ENCODE data around the gene CCDC27. TPM values are rescaled to one million over a fixed set of nuclear protein-coding genes. Genes with fewer than 3 reads are reported as not detected.
"Not testable (repeated sequence)": the region's sequence is repeated elsewhere in the genome, so short reads cannot be mapped to it uniquely, and the experiment has no call there.

The CCDC27 gene
- total RNA-seq, 1 donor from 2014 or later = not detected

DNA sequence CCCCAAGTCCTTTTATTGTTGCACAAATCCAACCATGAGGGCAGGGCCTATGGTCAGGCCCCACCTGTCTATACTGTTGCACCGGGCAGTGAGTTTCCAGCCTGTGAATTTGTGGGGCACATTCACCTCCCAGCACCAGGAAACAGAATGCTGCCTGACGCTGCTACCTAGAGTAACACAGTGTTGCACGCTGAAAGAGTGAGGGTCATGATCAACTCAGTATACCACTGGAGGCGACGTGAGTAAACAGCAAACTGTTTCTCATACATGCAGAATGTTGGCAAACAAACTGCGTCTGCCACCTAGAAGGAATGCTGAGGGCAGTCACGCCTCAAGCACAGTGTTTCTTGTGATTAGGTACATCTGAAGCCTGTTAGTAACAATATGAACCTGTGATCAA is 57.4 kb downstream of the CCDC27 start:
- TF ChIP-seq EZH2phosphoT487 (IDR thresholded peaks at IDR 0.05) = no peak
- no peak for TF ChIP-seq EZH2 (IDR thresholded peaks at IDR 0.05)
- TF ChIP-seq, protein P1, sequence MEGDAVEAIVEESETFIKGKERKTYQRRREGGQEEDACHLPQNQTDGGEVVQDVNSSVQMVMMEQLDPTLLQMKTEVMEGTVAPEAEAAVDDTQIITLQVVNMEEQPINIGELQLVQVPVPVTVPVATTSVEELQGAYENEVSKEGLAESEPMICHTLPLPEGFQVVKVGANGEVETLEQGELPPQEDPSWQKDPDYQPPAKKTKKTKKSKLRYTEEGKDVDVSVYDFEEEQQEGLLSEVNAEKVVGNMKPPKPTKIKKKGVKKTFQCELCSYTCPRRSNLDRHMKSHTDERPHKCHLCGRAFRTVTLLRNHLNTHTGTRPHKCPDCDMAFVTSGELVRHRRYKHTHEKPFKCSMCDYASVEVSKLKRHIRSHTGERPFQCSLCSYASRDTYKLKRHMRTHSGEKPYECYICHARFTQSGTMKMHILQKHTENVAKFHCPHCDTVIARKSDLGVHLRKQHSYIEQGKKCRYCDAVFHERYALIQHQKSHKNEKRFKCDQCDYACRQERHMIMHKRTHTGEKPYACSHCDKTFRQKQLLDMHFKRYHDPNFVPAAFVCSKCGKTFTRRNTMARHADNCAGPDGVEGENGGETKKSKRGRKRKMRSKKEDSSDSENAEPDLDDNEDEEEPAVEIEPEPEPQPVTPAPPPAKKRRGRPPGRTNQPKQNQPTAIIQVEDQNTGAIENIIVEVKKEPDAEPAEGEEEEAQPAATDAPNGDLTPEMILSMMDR (IDR thresholded peaks at IDR 0.05) = no peak
- Mint-ChIP-seq H3K27ac (no peak overlapping the region), H3K4me1 (peaks cover 17% of the 10 kb centered on the region), H3K9me3 (peaks cover 23% of the 10 kb centered on the region), H3K4me3 (no peak overlapping the region), H3K27me3 (ENCODE audit: insufficient read depth, low read depth) (peaks cover 8% of the 10 kb centered on the region), H3K36me3 (peaks cover 4% of the 10 kb centered on the region)
- no peaks in the 10 kb centered on the region for H3K36me3 ChIP-seq
- H3K4me3 ChIP-seq = no peak overlapping the region
- H2AFZ ChIP-seq (replicated peaks) = no peak overlapping the region
- no peaks in the 10 kb centered on the region for H3K4me1 ChIP-seq
- no peak overlapping the region for H3K27ac ChIP-seq
- H3K9me3 ChIP-seq (ENCODE audit: low read depth) = no peaks in the 10 kb centered on the region
- no peaks in the 10 kb centered on the region for H3K79me2 ChIP-seq (ENCODE audit: low read depth)
- no peaks in the 10 kb centered on the region for H3K27me3 ChIP-seq
- DNase-seq (ENCODE audit: low spot score) = no peak
- H3K4me2 ChIP-seq = no peak overlapping the region
- H3F3A ChIP-seq (ENCODE audit: low read depth) = no peaks in the 10 kb centered on the region
- H4K20me1 ChIP-seq (ENCODE audit: low read depth) = no peaks in the 10 kb centered on the region
- H3K9ac ChIP-seq = no peak overlapping the region

DNA sequence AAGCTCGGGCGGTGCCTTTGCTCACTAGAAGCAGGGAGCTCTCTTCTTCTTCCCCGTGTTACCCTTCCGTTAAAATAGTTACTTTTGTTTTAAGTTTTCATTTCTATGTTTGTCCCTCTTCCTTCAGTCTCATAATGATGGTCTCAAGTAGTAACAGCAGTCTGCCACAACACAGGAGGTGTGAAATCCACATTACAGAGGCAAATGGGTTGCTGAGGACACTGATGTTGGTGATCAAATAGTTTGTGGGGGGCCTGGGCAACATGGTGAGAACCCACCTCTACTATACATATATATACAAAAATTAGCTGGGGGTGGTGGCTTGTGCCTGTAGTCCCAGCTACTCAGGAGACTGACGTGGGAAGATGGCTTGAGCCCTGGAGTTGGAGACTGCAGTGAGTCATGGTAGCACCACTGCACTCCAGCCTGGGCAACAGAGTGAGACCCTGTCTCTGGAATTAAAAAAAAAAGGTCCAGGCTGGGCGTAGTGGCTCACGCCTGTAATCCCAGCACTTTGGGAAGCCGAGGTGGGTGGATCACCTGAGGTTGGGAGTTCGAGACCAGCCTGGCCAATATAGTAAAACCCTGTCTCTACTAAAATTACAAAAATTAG is 58.0 kb downstream of the CCDC27 start:
- H3K27ac Mint-ChIP-seq = not testable (repeated sequence)

DNA sequence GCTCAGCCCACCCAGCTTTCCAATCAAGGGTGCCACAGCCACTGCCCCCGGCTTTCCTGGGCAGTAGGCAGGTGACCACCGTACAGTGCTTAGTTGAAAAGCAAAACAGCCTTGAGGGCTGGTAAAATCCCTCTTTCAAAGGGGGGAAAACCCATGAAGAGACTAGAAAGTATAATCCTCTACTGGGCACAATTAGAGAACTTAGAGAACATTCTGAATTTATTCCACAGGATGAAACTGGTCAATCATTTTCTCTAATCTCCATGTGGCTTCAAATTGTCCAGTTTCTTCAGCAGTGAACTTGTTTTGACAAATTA is 59.3 kb downstream of the CCDC27 start:
- H3K9ac ChIP-seq = no peak overlapping the region
- no peak overlapping the region for H2AFZ ChIP-seq (replicated peaks)
- no peaks in the 10 kb centered on the region for H3K27me3 ChIP-seq
- no peaks in the 10 kb centered on the region for H4K20me1 ChIP-seq (ENCODE audit: low read depth)
- H3K4me1 ChIP-seq = no peaks in the 10 kb centered on the region
- no peak overlapping the region for H3K27ac ChIP-seq
- Mint-ChIP-seq H3K27me3 (ENCODE audit: insufficient read depth, low read depth) (peaks cover 5% of the 10 kb centered on the region), H3K4me1 (peaks cover 19% of the 10 kb centered on the region), H3K4me3 (no peak overlapping the region), H3K36me3 (peaks cover 4% of the 10 kb centered on the region), H3K9me3 (peaks cover 9% of the 10 kb centered on the region), H3K27ac (no peak overlapping the region)
- TF ChIP-seq EZH2phosphoT487 (IDR thresholded peaks at IDR 0.05) (no peak), EZH2 (IDR thresholded peaks at IDR 0.05) (no peak)
- TF ChIP-seq, protein P1 (IDR thresholded peaks at IDR 0.05) = no peak
- no peaks in the 10 kb centered on the region for H3K79me2 ChIP-seq (ENCODE audit: low read depth)
- H3K36me3 ChIP-seq = no peaks in the 10 kb centered on the region
- DNase-seq (ENCODE audit: low spot score) = no peak
- H3K9me3 ChIP-seq (ENCODE audit: low read depth) = no peaks in the 10 kb centered on the region
- H3F3A ChIP-seq (ENCODE audit: low read depth) = no peaks in the 10 kb centered on the region
- H3K4me3 ChIP-seq = no peak overlapping the region
- no peak overlapping the region for H3K4me2 ChIP-seq

More for the DNA sequence above, 58.0 kb downstream of the CCDC27 start:
- H3K9me3 ChIP-seq (ENCODE audit: low read depth); H3K4me2 ChIP-seq; H3K36me3 ChIP-seq; H3K27me3 Mint-ChIP-seq (ENCODE audit: insufficient read depth, low read depth); H3F3A ChIP-seq (ENCODE audit: low read depth); H3K79me2 ChIP-seq (ENCODE audit: low read depth); H3K36me3 Mint-ChIP-seq; H2AFZ ChIP-seq (replicated peaks); H3K9ac ChIP-seq; H4K20me1 ChIP-seq (ENCODE audit: low read depth); H3K4me3 Mint-ChIP-seq; H3K27me3 ChIP-seq; DNase-seq (ENCODE audit: low spot score); H3K27ac ChIP-seq; H3K4me1 ChIP-seq; H3K4me3 ChIP-seq: not testable (repeated sequence)
- Mint-ChIP-seq H3K4me1 (peaks cover 15% of the 10 kb centered on the region), H3K9me3 (peaks cover 18% of the 10 kb centered on the region)

DNA sequence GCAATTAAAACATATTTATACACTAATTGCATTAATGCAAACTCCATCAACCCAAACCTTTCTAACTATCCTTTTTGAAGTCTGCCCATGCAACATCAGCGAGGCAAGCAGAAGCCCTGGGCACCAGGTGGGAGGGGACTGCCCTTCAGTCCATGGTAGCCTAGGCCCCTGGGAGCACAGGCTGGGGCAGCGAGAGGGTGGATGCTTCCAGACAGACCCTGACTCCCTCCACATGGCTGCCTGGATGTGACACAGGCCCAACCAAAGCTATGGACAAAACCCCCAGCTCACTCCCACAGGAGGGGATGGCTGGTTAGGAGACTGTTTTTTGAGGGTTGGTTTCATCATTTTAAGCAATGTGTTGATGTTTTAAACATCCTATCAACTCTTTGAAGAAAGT is 61.8 kb downstream of the CCDC27 start:
- H3K4me3 ChIP-seq = no peak overlapping the region
- no peak overlapping the region for H3K4me3 Mint-ChIP-seq

More for the DNA sequence above, 61.8 kb downstream of the CCDC27 start:
- Histone ChIP-seq H3K36me3 (no peaks in the 10 kb centered on the region), H3F3A (ENCODE audit: low read depth) (no peaks in the 10 kb centered on the region), H3K4me2 (no peak overlapping the region), H3K9ac (no peak overlapping the region), H2AFZ (replicated peaks) (no peak overlapping the region), H3K27me3 (no peaks in the 10 kb centered on the region), H3K9me3 (ENCODE audit: low read depth) (no peaks in the 10 kb centered on the region), H3K27ac (no peak overlapping the region), H4K20me1 (ENCODE audit: low read depth) (no peaks in the 10 kb centered on the region), H3K4me1 (no peaks in the 10 kb centered on the region), H3K79me2 (ENCODE audit: low read depth) (no peaks in the 10 kb centered on the region)
- DNase-seq (ENCODE audit: low spot score) = no peak
- Mint-ChIP-seq H3K27ac (no peak overlapping the region), H3K36me3 (peaks cover 4% of the 10 kb centered on the region), H3K9me3 (no peaks in the 10 kb centered on the region), H3K27me3 (ENCODE audit: insufficient read depth, low read depth) (peaks cover 3% of the 10 kb centered on the region), H3K4me1 (peaks cover 22% of the 10 kb centered on the region)
- TF ChIP-seq, protein P1 (IDR thresholded peaks at IDR 0.05) = no peak
- TF ChIP-seq EZH2phosphoT487 (IDR thresholded peaks at IDR 0.05) (no peak), EZH2 (IDR thresholded peaks at IDR 0.05) (no peak)

Data from neural progenitor cell (in vitro differentiated cells).